ENCODE data around the gene PATJ.
"Not testable (repeated sequence)": the region's sequence is repeated elsewhere in the genome, so short reads cannot be mapped to it uniquely, and the experiment has no call there.

PATJ gene

GRCh38 chr1:62175568-62176179 is 433.4 kb downstream of the PATJ start:
- DNase-seq (ENCODE audit: low read depth): peak; percentile 60
- peak; percentile 85 for TF ChIP-seq CTCF (IDR thresholded peaks at IDR 0.05; ENCODE audit: insufficient read depth, low read depth, low read length, missing control alignments)
- H3K4me3 ChIP-seq (ENCODE audit: low read length): no peak overlapping the region

GRCh38 chr1:62176597-62177312 is 434.5 kb downstream of the PATJ start:
- H3K4me3 ChIP-seq (ENCODE audit: low read length): no peak overlapping the region
- no peak for TF ChIP-seq CTCF (IDR thresholded peaks at IDR 0.05; ENCODE audit: insufficient read depth, low read depth, low read length, missing control alignments)
- DNase-seq (ENCODE audit: low read depth): no peak

GRCh38 chr1:62177621-62178020 is 435.3 kb downstream of the PATJ start:
- H3K4me3 ChIP-seq (ENCODE audit: low read length): no peak overlapping the region
- no peak for DNase-seq (ENCODE audit: low read depth)
- no peak for TF ChIP-seq CTCF (IDR thresholded peaks at IDR 0.05; ENCODE audit: insufficient read depth, low read depth, low read length, missing control alignments)

- no peak for DNase-seq (ENCODE audit: low read depth)
- no peak overlapping the region for H3K4me3 ChIP-seq (ENCODE audit: low read length)
- TF ChIP-seq CTCF (IDR thresholded peaks at IDR 0.05; ENCODE audit: insufficient read depth, low read depth, low read length, missing control alignments): no peak
These were observed 436.1 kb downstream of the PATJ start for GRCh38 chr1:62178372-62178771.

- not testable (repeated sequence) for H3K4me3 ChIP-seq (ENCODE audit: low read length); DNase-seq (ENCODE audit: low read depth)
These were observed 437.8 kb downstream of the PATJ start for GRCh38 chr1:62180054-62180453.

- no peak overlapping the region for H3K4me3 ChIP-seq (ENCODE audit: low read length)
- peak; percentile 81 for DNase-seq (ENCODE audit: low read depth)
- no peak for TF ChIP-seq CTCF (IDR thresholded peaks at IDR 0.05; ENCODE audit: insufficient read depth, low read depth, low read length, missing control alignments)
These were observed 438.4 kb downstream of the PATJ start for GRCh38 chr1:62180639-62181038.

GRCh38 chr1:62181532-62181931 is 439.3 kb downstream of the PATJ start:
- no peak for DNase-seq (ENCODE audit: low read depth)
- no peak overlapping the region for H3K4me3 ChIP-seq (ENCODE audit: low read length)
- no peak for TF ChIP-seq CTCF (IDR thresholded peaks at IDR 0.05; ENCODE audit: insufficient read depth, low read depth, low read length, missing control alignments)

- H3K4me3 ChIP-seq (ENCODE audit: low read length); DNase-seq (ENCODE audit: low read depth): not testable (repeated sequence)
These were observed 439.9 kb downstream of the PATJ start for GRCh38 chr1:62182157-62182556.

GRCh38 chr1:62183164-62184020 is 441.1 kb downstream of the PATJ start:
- not testable (repeated sequence) for H3K4me3 ChIP-seq (ENCODE audit: low read length); DNase-seq (ENCODE audit: low read depth)

All from epithelial cell of esophagus (primary cell).